ENCODE measurements around the gene KLF1.
A peak's percentile ranks its signal among the peaks of the same experiment; 100 is the strongest.

KLF1 gene

GRCh38 chr19:12866416-12867119 is 20.4 kb downstream of the KLF1 start:
- peak overlapping the region; percentile 76 to 85 (median 81) for H3K4me3 Mint-ChIP-seq
- peaks cover 11% of the 10 kb centered on the region for H3K27me3 Mint-ChIP-seq (ENCODE audit: low read depth)
- no peak for TF ChIP-seq CTCF (IDR thresholded peaks at IDR 0.05; ENCODE audit: unreplicated experiment in 3 of 3)
- H3K27ac Mint-ChIP-seq: no peak overlapping the region
- peaks cover 4% of the 10 kb centered on the region for H3K4me1 Mint-ChIP-seq
- no peaks in the 10 kb centered on the region for H3K36me3 Mint-ChIP-seq (ENCODE audit: low read depth)
- no peaks in the 10 kb centered on the region for H3K9me3 Mint-ChIP-seq

GRCh38 chr19:12865746-12866415 is 21.1 kb downstream of the KLF1 start:
- no peak for TF ChIP-seq CTCF (IDR thresholded peaks at IDR 0.05; ENCODE audit: unreplicated experiment in 3 of 3)
- Mint-ChIP-seq H3K27me3 (ENCODE audit: low read depth) (peaks cover 11% of the 10 kb centered on the region), H3K27ac (no peak overlapping the region), H3K4me3 (peak overlapping the region; percentile 19 to 73 (median 55)), H3K9me3 (no peaks in the 10 kb centered on the region), H3K4me1 (peaks cover 4% of the 10 kb centered on the region), H3K36me3 (ENCODE audit: low read depth) (no peaks in the 10 kb centered on the region)

- no peaks in the 10 kb centered on the region for H3K9me3 Mint-ChIP-seq
- H3K36me3 Mint-ChIP-seq (ENCODE audit: low read depth): no peaks in the 10 kb centered on the region
- H3K4me1 Mint-ChIP-seq: peaks cover 4% of the 10 kb centered on the region
- H3K27ac Mint-ChIP-seq: no peak overlapping the region
- TF ChIP-seq CTCF (IDR thresholded peaks at IDR 0.05; ENCODE audit: unreplicated experiment in 3 of 3): no peak
- H3K27me3 Mint-ChIP-seq (ENCODE audit: low read depth): peaks cover 12% of the 10 kb centered on the region
- peak overlapping the region in 1 of 3 experiments; percentile 34 for H3K4me3 Mint-ChIP-seq
These were observed 22.0 kb downstream of the KLF1 start for GRCh38 chr19:12864721-12865715.

- Mint-ChIP-seq H3K4me1 (peaks cover 4% of the 10 kb centered on the region), H3K27me3 (ENCODE audit: low read depth) (peaks cover 16% of the 10 kb centered on the region), H3K36me3 (ENCODE audit: low read depth) (no peaks in the 10 kb centered on the region), H3K4me3 (no peak overlapping the region), H3K27ac (no peak overlapping the region), H3K9me3 (peaks cover 3% of the 10 kb centered on the region)
- no peak for TF ChIP-seq CTCF (IDR thresholded peaks at IDR 0.05; ENCODE audit: unreplicated experiment in 3 of 3)
These were observed 22.9 kb downstream of the KLF1 start for GRCh38 chr19:12864143-12864542.

GRCh38 chr19:12859546-12859945 is 27.5 kb downstream of the KLF1 start:
- Mint-ChIP-seq H3K36me3 (ENCODE audit: low read depth) (no peaks in the 10 kb centered on the region), H3K27me3 (ENCODE audit: low read depth) (peaks cover 5% of the 10 kb centered on the region), H3K9me3 (peaks cover 6% of the 10 kb centered on the region), H3K27ac (no peak overlapping the region), H3K4me3 (no peak overlapping the region), H3K4me1 (no peaks in the 10 kb centered on the region)
- TF ChIP-seq CTCF (IDR thresholded peaks at IDR 0.05; ENCODE audit: unreplicated experiment in 3 of 3): no peak

All from nephron (organoid).